Lower lobe of right lung (tissue), 2 donors: ENCODE data around the gene NAP1L5. TPM values are rescaled to one million over a fixed set of nuclear protein-coding genes. Genes with fewer than 3 reads are reported as not detected.

ENCODE experiments used
- ATAC-seq, 2 donors: fragments of 200-7000 bp; cut with Tn5 transposase; one replicate each; pipeline ENCODE4 v1.9.1; 2020 to 2022; ENCODE audit warnings: mild to moderate bottlenecking in 2 of 2, moderate library complexity in 2 of 2
- DNase-seq: peaks from one replicate; pipeline ENCODE4 v3.0.0-alpha.2; 2020
- H3K27ac ChIP-seq: fragments of 200-600 bp; one replicate; pipeline ENCODE4 v1.8.0; 2022
- H3K27me3 ChIP-seq: fragments of 200-600 bp; one replicate; pipeline ENCODE4 v1.8.0; 2022; ENCODE audit warnings: low read depth
- H3K36me3 ChIP-seq: fragments of 200-600 bp; one replicate; pipeline ENCODE4 v1.8.0; 2022; ENCODE audit warnings: mild to moderate bottlenecking
- H3K4me1 ChIP-seq: fragments of 200-600 bp; one replicate; pipeline ENCODE4 v1.8.0; 2022
- H3K4me3 ChIP-seq: fragments of 200-600 bp; one replicate; pipeline ENCODE4 v1.8.0; 2022; ENCODE audit warnings: mild to moderate bottlenecking
- H3K9me3 ChIP-seq: fragments of 200-600 bp; one replicate; pipeline ENCODE4 v1.8.0; 2022
- intact Hi-C: fragments of 100-400 bp; cut with DNase I; formaldehyde crosslinking; loops from one replicate; pipeline ENCODE4 v1.11.0; 2022
- total RNA-seq: library from RNA; stranded (reverse); fragmentation: NEBNext Ultra II Directional; extraction: Animal tissue kit (Norgen Biotek cat#: 25700); gene quantifications from one replicate; pipeline ENCODE4 v1.2.1, GENCODE V29; 2021
- TF ChIP-seq, protein P1 (sequence below): fragments of 200-600 bp; IDR thresholded peaks from one replicate; pipeline ENCODE4 v1.8.0; 2022; ENCODE audit warnings: antibody characterized with exemption, mild to moderate bottlenecking
- donor health status: DM: no; HTN: yes; CAD: no; lungs with severe emphysema.

Gene NAP1L5
- total RNA-seq, 1 donor from 2014 or later: 3.0 TPM

- H3K4me3 ChIP-seq: no peak overlapping the region
- TF ChIP-seq, protein P1, sequence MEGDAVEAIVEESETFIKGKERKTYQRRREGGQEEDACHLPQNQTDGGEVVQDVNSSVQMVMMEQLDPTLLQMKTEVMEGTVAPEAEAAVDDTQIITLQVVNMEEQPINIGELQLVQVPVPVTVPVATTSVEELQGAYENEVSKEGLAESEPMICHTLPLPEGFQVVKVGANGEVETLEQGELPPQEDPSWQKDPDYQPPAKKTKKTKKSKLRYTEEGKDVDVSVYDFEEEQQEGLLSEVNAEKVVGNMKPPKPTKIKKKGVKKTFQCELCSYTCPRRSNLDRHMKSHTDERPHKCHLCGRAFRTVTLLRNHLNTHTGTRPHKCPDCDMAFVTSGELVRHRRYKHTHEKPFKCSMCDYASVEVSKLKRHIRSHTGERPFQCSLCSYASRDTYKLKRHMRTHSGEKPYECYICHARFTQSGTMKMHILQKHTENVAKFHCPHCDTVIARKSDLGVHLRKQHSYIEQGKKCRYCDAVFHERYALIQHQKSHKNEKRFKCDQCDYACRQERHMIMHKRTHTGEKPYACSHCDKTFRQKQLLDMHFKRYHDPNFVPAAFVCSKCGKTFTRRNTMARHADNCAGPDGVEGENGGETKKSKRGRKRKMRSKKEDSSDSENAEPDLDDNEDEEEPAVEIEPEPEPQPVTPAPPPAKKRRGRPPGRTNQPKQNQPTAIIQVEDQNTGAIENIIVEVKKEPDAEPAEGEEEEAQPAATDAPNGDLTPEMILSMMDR: no peak
- intact Hi-C loops: no loop called here
- no peaks in the 10 kb centered on the region for H3K27me3 ChIP-seq
- DNase-seq: no peak
- H3K9me3 ChIP-seq: no peaks in the 10 kb centered on the region
- ATAC-seq: no peak
- no peak overlapping the region for H3K27ac ChIP-seq
- peaks cover 70% of the 10 kb centered on the region for H3K36me3 ChIP-seq
- no peaks in the 10 kb centered on the region for H3K4me1 ChIP-seq
Measured at GRCh38 chr4:88690355-88690754, 7.3 kb downstream of the NAP1L5 start.

DNA sequence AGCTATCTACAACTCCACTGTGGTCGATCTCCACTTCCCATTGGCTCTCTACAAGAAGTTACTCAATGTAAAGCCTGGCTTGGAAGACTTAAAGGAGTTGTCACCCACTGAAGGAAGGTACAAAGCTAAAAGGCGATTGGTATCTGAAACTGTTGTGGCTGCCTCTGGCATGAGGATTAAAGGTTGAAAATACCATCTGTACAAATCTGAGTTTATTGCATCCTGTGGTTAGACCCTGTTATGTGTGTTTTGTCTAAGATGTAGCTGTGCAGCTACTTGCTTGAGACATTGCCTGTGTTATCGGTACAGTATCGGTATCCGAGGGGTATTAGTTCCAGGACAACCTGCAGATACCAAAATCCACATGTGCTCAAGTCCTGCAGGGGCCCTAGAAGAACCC is 16.4 kb downstream of the NAP1L5 start:
- Histone ChIP-seq H3K9me3 (no peaks in the 10 kb centered on the region), H3K27ac (no peak overlapping the region), H3K27me3 (no peaks in the 10 kb centered on the region), H3K4me3 (no peak overlapping the region), H3K36me3 (peaks cover 80% of the 10 kb centered on the region), H3K4me1 (no peaks in the 10 kb centered on the region)
- DNase-seq (no peak), ATAC-seq (no peak)
- TF ChIP-seq, protein P1: no peak
- intact Hi-C loops: no loop called here

GRCh38 chr4:88675543-88675942 is 22.1 kb downstream of the NAP1L5 start:
- intact Hi-C loops: no loop called here
- TF ChIP-seq, protein P1: no peak
- Histone ChIP-seq H3K4me3 (no peak overlapping the region), H3K27me3 (no peaks in the 10 kb centered on the region), H3K27ac (no peak overlapping the region), H3K9me3 (no peaks in the 10 kb centered on the region), H3K36me3 (peaks cover 64% of the 10 kb centered on the region), H3K4me1 (no peaks in the 10 kb centered on the region)
- ATAC-seq (no peak), DNase-seq (no peak)

GRCh38 chr4:88674979-88675378 is 22.6 kb downstream of the NAP1L5 start:
- Histone ChIP-seq H3K4me1 (no peaks in the 10 kb centered on the region), H3K36me3 (peaks cover 64% of the 10 kb centered on the region), H3K27ac (no peak overlapping the region), H3K9me3 (no peaks in the 10 kb centered on the region), H3K27me3 (no peaks in the 10 kb centered on the region), H3K4me3 (no peak overlapping the region)
- ATAC-seq (no peak), DNase-seq (no peak)
- intact Hi-C loops: no loop called here
- TF ChIP-seq, protein P1: no peak

DNA sequence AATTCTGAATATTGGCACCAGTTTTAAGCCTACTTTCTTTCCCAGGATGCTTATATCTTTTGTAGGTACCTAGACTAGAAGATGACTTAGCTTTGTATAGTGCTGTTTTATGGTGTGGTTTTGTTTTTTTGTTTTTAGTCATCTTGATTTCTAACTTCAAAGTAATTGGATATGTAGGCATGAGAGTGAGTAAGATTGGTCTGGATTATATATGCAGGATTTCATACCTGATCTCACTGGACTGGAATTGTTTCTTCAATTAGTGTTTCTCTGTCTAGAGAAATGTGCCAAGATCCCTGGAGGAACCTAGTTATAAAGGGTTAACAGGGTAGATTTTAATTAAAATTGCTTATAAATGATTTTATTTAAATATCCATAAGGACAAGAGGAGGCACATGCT is 23.1 kb downstream of the NAP1L5 start:
- Histone ChIP-seq H3K27me3 (no peaks in the 10 kb centered on the region), H3K36me3 (peaks cover 64% of the 10 kb centered on the region), H3K27ac (no peak overlapping the region), H3K4me1 (no peaks in the 10 kb centered on the region), H3K4me3 (no peak overlapping the region), H3K9me3 (no peaks in the 10 kb centered on the region)
- DNase-seq (no peak), ATAC-seq (no peak)
- TF ChIP-seq, protein P1: no peak
- intact Hi-C loops: no loop called here

- no peak overlapping the region for H3K27ac ChIP-seq
- ATAC-seq (no peak), DNase-seq (no peak)
- no peaks in the 10 kb centered on the region for H3K9me3 ChIP-seq
- H3K36me3 ChIP-seq: peaks cover 64% of the 10 kb centered on the region
- H3K4me3 ChIP-seq: no peak overlapping the region
- H3K4me1 ChIP-seq: no peaks in the 10 kb centered on the region
- intact Hi-C loops: no loop called here
- TF ChIP-seq, protein P1: no peak
- H3K27me3 ChIP-seq: no peaks in the 10 kb centered on the region
Measured at GRCh38 chr4:88673886-88674285, 23.7 kb downstream of the NAP1L5 start.
